HG03139 (cell line): ENCODE results near the gene CEACAM21.

Source experiments
- ATAC-seq: cut with Tn5 transposase; IDR thresholded peaks from one replicate; pipeline ENCODE4 v1.9.1; 2021; ENCODE audit not compliant: unreplicated experiment

Gene CEACAM21

GRCh38 chr19:41575998-41576397, at the start of gene CEACAM21:
TSS of gene CEACAM21 (plus strand) at chr19:41576166. CDS start at chr19:41576275, 109 bp downstream.
- no peak for ATAC-seq

- ATAC-seq, result no peak
Measured at GRCh38 chr19:41527089-41527488, 48.9 kb upstream of the CEACAM21 start.

- no peak for ATAC-seq
Measured at GRCh38 chr19:41528106-41528505, 47.9 kb upstream of the CEACAM21 start.

GRCh38 chr19:41529484-41530183, 46.3 kb upstream of the CEACAM21 start:
- no peak for ATAC-seq

- no peak for ATAC-seq
Measured at GRCh38 chr19:41530184-41530534, 45.8 kb upstream of the CEACAM21 start.

GRCh38 chr19:41530761-41531301, 45.1 kb upstream of the CEACAM21 start:
- no peak for ATAC-seq

- peak; percentile 38 for ATAC-seq
Measured at GRCh38 chr19:41531438-41532311, 44.3 kb upstream of the CEACAM21 start.

- no peak for ATAC-seq
Measured at GRCh38 chr19:41532526-41532925, 43.4 kb upstream of the CEACAM21 start.

- no peak for ATAC-seq
Measured at GRCh38 chr19:41533671-41534215, 42.2 kb upstream of the CEACAM21 start.

- ATAC-seq, result peak; percentile 60
Measured at GRCh38 chr19:41535029-41535622, 40.8 kb upstream of the CEACAM21 start.

GRCh38 chr19:41537789-41538188, 38.2 kb upstream of the CEACAM21 start:
- no peak for ATAC-seq

- ATAC-seq, result no peak
Measured at GRCh38 chr19:41540041-41540695, 35.8 kb upstream of the CEACAM21 start.

GRCh38 chr19:41541990-41542584, 33.9 kb upstream of the CEACAM21 start:
- ATAC-seq, result no peak

GRCh38 chr19:41542622-41543021, 33.3 kb upstream of the CEACAM21 start:
- no peak for ATAC-seq

- no peak for ATAC-seq
Measured at GRCh38 chr19:41543582-41543981, 32.4 kb upstream of the CEACAM21 start.

GRCh38 chr19:41545547-41545946, 30.4 kb upstream of the CEACAM21 start:
- no peak for ATAC-seq

- no peak for ATAC-seq
Measured at GRCh38 chr19:41546386-41546789, 29.6 kb upstream of the CEACAM21 start.

- ATAC-seq, result no peak
Measured at GRCh38 chr19:41546961-41547360, 29.0 kb upstream of the CEACAM21 start.

- ATAC-seq, result no peak
Measured at GRCh38 chr19:41547569-41547968, 28.4 kb upstream of the CEACAM21 start.

- no peak for ATAC-seq
Measured at GRCh38 chr19:41548047-41548446, 27.9 kb upstream of the CEACAM21 start.
